GM18508 (cell line): ENCODE data around the gene SAMD5.

Source experiments
- ATAC-seq: cut with Tn5 transposase; IDR thresholded peaks from one replicate; pipeline ENCODE4 v1.9.1; 2021; ENCODE audit warnings: moderate number of reproducible peaks; ENCODE audit not compliant: insufficient read depth, unreplicated experiment

Gene SAMD5

GRCh38 chr6:147617366-147617765, 108.9 kb downstream of the SAMD5 start:
- no peak for ATAC-seq

- ATAC-seq, result no peak
These were observed 110.0 kb downstream of the SAMD5 start for GRCh38 chr6:147618457-147618856.

- ATAC-seq, result no peak
These were observed 110.4 kb downstream of the SAMD5 start for GRCh38 chr6:147618927-147619326.
